SK-N-SH treated with all-trans-retinoic acid at 6 μM for 48 hours (cell line): ENCODE measurements around the gene BMERB1.

Source experiments
- ATAC-seq: fragments of 200-7000 bp; cut with Tn5 transposase; 3 replicates; pipeline ENCODE4 v1.9.1; 2020; ENCODE audit warnings: mild to moderate bottlenecking, moderate library complexity
- ARNTL ChIP-seq: fragments of 450-650 bp; formaldehyde crosslinking; IDR thresholded peaks from 2 replicates; pipeline ENCODE4 v1.5.0; 2020; ENCODE audit warnings: low read depth, mild to moderate bottlenecking, moderate library complexity, borderline replicate concordance
- BACH2 ChIP-seq: fragments of 250-450 bp; sonication (Bioruptor Pico); IDR thresholded peaks from 2 replicates; pipeline ENCODE4 v1.9.0; 2021; ENCODE audit warnings: mild to moderate bottlenecking, borderline replicate concordance
- CREB5 ChIP-seq: fragments of 250-450 bp; sonication (Bioruptor Pico); IDR thresholded peaks from 2 replicates; pipeline ENCODE4 v1.5.1; 2020; ENCODE audit warnings: low read depth, mild to moderate bottlenecking, moderate library complexity
- CSDC2 ChIP-seq: fragments of 250-450 bp; sonication (Bioruptor Pico); IDR thresholded peaks from 2 replicates; pipeline ENCODE4 v1.5.0; 2020; ENCODE audit warnings: mild to moderate bottlenecking, moderate library complexity
- ESRRG ChIP-seq: fragments of 250-450 bp; sonication (Bioruptor Pico); IDR thresholded peaks from 2 replicates; pipeline ENCODE4 v1.6.1; 2021; ENCODE audit warnings: mild to moderate bottlenecking
- ISL1 ChIP-seq: fragments of 250-450 bp; sonication (Bioruptor Pico); IDR thresholded peaks from 2 replicates; pipeline ENCODE4 v2.1.2; 2022; ENCODE audit warnings: mild to moderate bottlenecking, moderate library complexity
- OSR1 ChIP-seq: fragments of 250-450 bp; sonication (Bioruptor Pico); IDR thresholded peaks from 2 replicates; pipeline ENCODE4 v1.8.0; 2022; ENCODE audit warnings: moderate library complexity, mild to moderate bottlenecking, inconsistent platforms
- POU6F1 ChIP-seq: fragments of 250-450 bp; sonication (Bioruptor Pico); IDR thresholded peaks from 2 replicates; pipeline ENCODE4 v1.8.0; 2021; ENCODE audit warnings: low read depth, mild to moderate bottlenecking, moderate library complexity, borderline replicate concordance
- PPARA ChIP-seq: fragments of 250-450 bp; sonication (Bioruptor Pico); IDR thresholded peaks from 2 replicates; pipeline ENCODE4 v1.5.0; 2020; ENCODE audit warnings: mild to moderate bottlenecking, borderline replicate concordance
- RARB ChIP-seq: fragments of 250-450 bp; sonication (Bioruptor Pico); IDR thresholded peaks from 2 replicates; pipeline ENCODE4 v1.8.0; 2021; ENCODE audit warnings: mild to moderate bottlenecking, moderate library complexity
- SNAI2 ChIP-seq: fragments of 250-450 bp; sonication (Bioruptor Pico); IDR thresholded peaks from 2 replicates; pipeline ENCODE4 v1.5.0; 2020; ENCODE audit warnings: mild to moderate bottlenecking, moderate library complexity
- TCF4 ChIP-seq: fragments of 250-450 bp; sonication (Bioruptor Pico); IDR thresholded peaks from 2 replicates; pipeline ENCODE4 v1.8.0; 2021; ENCODE audit warnings: mild to moderate bottlenecking, moderate library complexity, borderline replicate concordance
- TOX ChIP-seq: fragments of 250-450 bp; sonication (Bioruptor Pico); IDR thresholded peaks from 2 replicates; pipeline ENCODE4 v1.8.0; 2021; ENCODE audit warnings: mild to moderate bottlenecking, moderate library complexity, borderline replicate concordance
- ZC3H10 ChIP-seq: fragments of 250-450 bp; sonication (Bioruptor Pico); IDR thresholded peaks from 2 replicates; pipeline ENCODE4 v1.5.1; 2021; ENCODE audit warnings: mild to moderate bottlenecking, moderate library complexity
- ZFP3 ChIP-seq: fragments of 250-450 bp; sonication (Bioruptor Pico); IDR thresholded peaks from 2 replicates; pipeline ENCODE4 v1.5.0; 2020; ENCODE audit warnings: mild to moderate bottlenecking, moderate library complexity
- ZFP30 ChIP-seq: fragments of 450-650 bp; formaldehyde crosslinking; IDR thresholded peaks from 2 replicates; pipeline ENCODE4 v1.5.0; 2022; ENCODE audit warnings: mild to moderate bottlenecking, moderate library complexity
- ZNF565 ChIP-seq: fragments of 450-650 bp; formaldehyde crosslinking; conservative IDR thresholded peaks from 2 replicates; pipeline ENCODE4 v1.5.0; 2020; ENCODE audit warnings: low read depth, mild to moderate bottlenecking, moderate library complexity
- ZNF70 ChIP-seq: fragments of 450-650 bp; formaldehyde crosslinking; IDR thresholded peaks from 2 replicates; pipeline ENCODE4 v1.5.0; 2020; ENCODE audit warnings: mild to moderate bottlenecking, moderate library complexity
- ZNF8 ChIP-seq: fragments of 450-650 bp; formaldehyde crosslinking; IDR thresholded peaks from 2 replicates; pipeline ENCODE4 v1.5.0; 2020; ENCODE audit warnings: mild to moderate bottlenecking, moderate library complexity
- TF ChIP-seq, protein P1 (sequence below): fragments of 250-450 bp; sonication (Bioruptor Pico); IDR thresholded peaks from 2 replicates; pipeline ENCODE4 v1.5.1; 2021; ENCODE audit warnings: mild to moderate bottlenecking, moderate library complexity
- TF ChIP-seq, protein P2 (sequence below): fragments of 250-450 bp; sonication (Bioruptor Pico); IDR thresholded peaks from 2 replicates; pipeline ENCODE4 v1.5.0; 2020; ENCODE audit warnings: mild to moderate bottlenecking, moderate library complexity

Gene BMERB1

DNA sequence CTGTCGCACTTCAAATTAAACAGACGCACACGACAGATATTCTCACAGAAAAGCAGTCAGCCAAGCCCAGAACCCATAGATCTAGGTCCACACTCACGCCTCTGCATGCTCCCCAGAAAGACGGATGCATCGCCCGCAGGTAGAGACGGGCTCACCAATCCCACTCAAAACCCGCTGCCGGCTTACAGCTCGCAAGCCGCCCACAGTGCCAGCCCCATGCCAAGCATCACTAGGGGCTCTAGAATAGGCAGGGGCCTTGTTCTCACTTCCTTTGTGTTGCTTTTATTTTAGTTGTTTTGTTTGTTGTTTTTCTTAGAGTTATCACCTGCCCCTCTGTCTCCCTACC is 336 bp upstream of the BMERB1 start:
- ATAC-seq: peak; percentile 62
- TF ChIP-seq ARNTL (CRISPR knock-in tag) (no peak), POU6F1 (CRISPR knock-in tag) (no peak), ZNF70 (CRISPR knock-in tag) (no peak), RARB (no peak), PPARA (CRISPR knock-in tag) (no peak), ZC3H10 (CRISPR knock-in tag) (no peak), OSR1 (CRISPR knock-in tag) (no peak), ESRRG (CRISPR knock-in tag) (no peak), ISL1 (CRISPR knock-in tag) (no peak), ZFP3 (CRISPR knock-in tag) (no peak), ZNF8 (no peak), SNAI2 (CRISPR knock-in tag) (no peak)
- TF ChIP-seq, protein P1, sequence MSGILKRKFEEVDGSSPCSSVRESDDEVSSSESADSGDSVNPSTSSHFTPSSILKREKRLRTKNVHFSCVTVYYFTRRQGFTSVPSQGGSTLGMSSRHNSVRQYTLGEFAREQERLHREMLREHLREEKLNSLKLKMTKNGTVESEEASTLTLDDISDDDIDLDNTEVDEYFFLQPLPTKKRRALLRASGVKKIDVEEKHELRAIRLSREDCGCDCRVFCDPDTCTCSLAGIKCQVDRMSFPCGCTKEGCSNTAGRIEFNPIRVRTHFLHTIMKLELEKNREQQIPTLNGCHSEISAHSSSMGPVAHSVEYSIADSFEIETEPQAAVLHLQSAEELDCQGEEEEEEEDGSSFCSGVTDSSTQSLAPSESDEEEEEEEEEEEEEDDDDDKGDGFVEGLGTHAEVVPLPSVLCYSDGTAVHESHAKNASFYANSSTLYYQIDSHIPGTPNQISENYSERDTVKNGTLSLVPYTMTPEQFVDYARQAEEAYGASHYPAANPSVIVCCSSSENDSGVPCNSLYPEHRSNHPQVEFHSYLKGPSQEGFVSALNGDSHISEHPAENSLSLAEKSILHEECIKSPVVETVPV (CRISPR knock-in tag): no peak
- TF ChIP-seq, all 23 proteins: peak for 0

GRCh38 chr16:15435216-15435864 is 952 bp downstream of the BMERB1 start:
- peak; percentile 32 for ATAC-seq
- no peak for TF ChIP-seq BACH2 (CRISPR knock-in tag)
- no peak for TF ChIP-seq ISL1 (CRISPR knock-in tag)
- TF ChIP-seq, protein P2, sequence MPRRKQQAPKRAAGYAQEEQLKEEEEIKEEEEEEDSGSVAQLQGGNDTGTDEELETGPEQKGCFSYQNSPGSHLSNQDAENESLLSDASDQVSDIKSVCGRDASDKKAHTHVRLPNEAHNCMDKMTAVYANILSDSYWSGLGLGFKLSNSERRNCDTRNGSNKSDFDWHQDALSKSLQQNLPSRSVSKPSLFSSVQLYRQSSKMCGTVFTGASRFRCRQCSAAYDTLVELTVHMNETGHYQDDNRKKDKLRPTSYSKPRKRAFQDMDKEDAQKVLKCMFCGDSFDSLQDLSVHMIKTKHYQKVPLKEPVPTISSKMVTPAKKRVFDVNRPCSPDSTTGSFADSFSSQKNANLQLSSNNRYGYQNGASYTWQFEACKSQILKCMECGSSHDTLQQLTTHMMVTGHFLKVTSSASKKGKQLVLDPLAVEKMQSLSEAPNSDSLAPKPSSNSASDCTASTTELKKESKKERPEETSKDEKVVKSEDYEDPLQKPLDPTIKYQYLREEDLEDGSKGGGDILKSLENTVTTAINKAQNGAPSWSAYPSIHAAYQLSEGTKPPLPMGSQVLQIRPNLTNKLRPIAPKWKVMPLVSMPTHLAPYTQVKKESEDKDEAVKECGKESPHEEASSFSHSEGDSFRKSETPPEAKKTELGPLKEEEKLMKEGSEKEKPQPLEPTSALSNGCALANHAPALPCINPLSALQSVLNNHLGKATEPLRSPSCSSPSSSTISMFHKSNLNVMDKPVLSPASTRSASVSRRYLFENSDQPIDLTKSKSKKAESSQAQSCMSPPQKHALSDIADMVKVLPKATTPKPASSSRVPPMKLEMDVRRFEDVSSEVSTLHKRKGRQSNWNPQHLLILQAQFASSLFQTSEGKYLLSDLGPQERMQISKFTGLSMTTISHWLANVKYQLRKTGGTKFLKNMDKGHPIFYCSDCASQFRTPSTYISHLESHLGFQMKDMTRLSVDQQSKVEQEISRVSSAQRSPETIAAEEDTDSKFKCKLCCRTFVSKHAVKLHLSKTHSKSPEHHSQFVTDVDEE (CRISPR knock-in tag): no peak
- TF ChIP-seq SNAI2 (CRISPR knock-in tag): no peak
- no peak for TF ChIP-seq TCF4 (CRISPR knock-in tag)
- TF ChIP-seq, protein P1 (CRISPR knock-in tag): no peak
- no peak for TF ChIP-seq POU6F1 (CRISPR knock-in tag)
- TF ChIP-seq CSDC2 (CRISPR knock-in tag): no peak
- no peak for TF ChIP-seq ZFP30 (CRISPR knock-in tag)
- no peak for TF ChIP-seq ZNF8
- no peak for TF ChIP-seq ZFP3 (CRISPR knock-in tag)
- no peak for TF ChIP-seq ZC3H10 (CRISPR knock-in tag)
- no peak for TF ChIP-seq ZNF565 (CRISPR knock-in tag)

DNA sequence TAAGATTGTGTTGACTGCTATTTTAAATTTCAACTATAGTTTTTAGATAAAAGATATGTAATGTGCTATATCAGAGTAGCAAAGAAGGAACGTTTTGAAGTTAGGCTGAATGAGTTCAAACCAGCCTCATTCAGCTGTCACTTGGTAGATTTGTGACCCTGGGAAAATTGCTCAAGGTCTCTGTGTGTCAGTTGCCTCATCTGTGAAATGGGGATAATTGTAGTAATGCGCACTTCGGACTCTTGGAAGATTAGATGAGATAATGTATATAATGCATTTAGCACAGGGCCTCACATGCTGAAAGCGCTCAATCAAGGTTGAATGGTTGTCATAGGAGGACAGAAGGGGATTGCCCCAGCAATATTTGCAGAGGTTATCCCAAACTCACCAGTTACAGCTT is 4.7 kb downstream of the BMERB1 start:
- TF ChIP-seq PPARA (CRISPR knock-in tag) (no peak), ESRRG (CRISPR knock-in tag) (no peak), ZNF8 (no peak)
- ATAC-seq: no peak

DNA sequence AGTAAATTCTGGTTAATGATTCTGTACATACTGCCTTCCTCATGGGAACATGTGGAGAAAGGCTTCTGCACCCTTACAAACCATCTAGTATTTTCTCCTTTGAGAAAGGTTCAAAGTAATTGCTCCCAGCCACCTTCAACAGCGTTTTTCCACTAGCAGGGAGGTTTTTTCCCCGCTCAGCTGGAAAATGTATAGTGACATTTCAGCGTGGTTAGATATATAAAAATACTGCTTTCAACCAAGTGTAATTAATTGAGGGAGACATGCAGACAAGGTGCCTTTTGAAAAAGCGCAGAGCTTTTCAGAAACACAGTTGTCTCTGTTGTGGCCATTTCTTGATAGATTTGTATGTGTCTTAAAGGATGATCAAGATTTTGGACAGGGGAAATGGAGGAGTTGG is 5.1 kb downstream of the BMERB1 start:
- ATAC-seq: no peak
- no peak for TF ChIP-seq TCF4 (CRISPR knock-in tag)
- TF ChIP-seq ZNF8: no peak
- no peak for TF ChIP-seq TOX (CRISPR knock-in tag)
- no peak for TF ChIP-seq ZNF565 (CRISPR knock-in tag)
- TF ChIP-seq, protein P1 (CRISPR knock-in tag): no peak
- TF ChIP-seq BACH2 (CRISPR knock-in tag): no peak
- no peak for TF ChIP-seq CREB5 (CRISPR knock-in tag)
- TF ChIP-seq ESRRG (CRISPR knock-in tag): no peak
- TF ChIP-seq ZNF70 (CRISPR knock-in tag): no peak
- TF ChIP-seq POU6F1 (CRISPR knock-in tag): no peak
